SK-N-SH (cell line): ENCODE measurements around the gene RAPGEF1. TPM values are rescaled to one million over a fixed set of nuclear protein-coding genes. Genes with fewer than 3 reads are reported as not detected.

Source experiments
- CTCF ChIA-PET: fragments of 300-600, 350-600 bp; formaldehyde crosslinking; extraction: SDS; loops from one replicate; lab custom pipeline; 2021; lab: Yijun Ruan, JAX
- POLR2A ChIA-PET: fragments of 350-600 bp; sonication (Branson Sonifier 250); formaldehyde crosslinking; extraction: SDS; loops from one replicate; lab custom pipeline; 2020; ENCODE audit warnings: antibody characterized with exemption, inconsistent platforms; lab: Yijun Ruan, JAX
- DNase-seq: peaks from one replicate; pipeline ENCODE4 v3.0.0; 2012
- H2AFZ ChIP-seq: fragments of 200-600 bp; sonication (generic); 2 replicates; pipeline ENCODE4 v1.8.1; 2016; ENCODE audit warnings: antibody characterized with exemption, mild to moderate bottlenecking, low read depth
- H3F3A ChIP-seq: fragments of 200-600 bp; sonication (generic); replicated peaks from 2 replicates; pipeline ENCODE3; 2016; ENCODE audit warnings: antibody characterized with exemption, mild to moderate bottlenecking; ENCODE audit not compliant: insufficient read depth
- H3K27ac ChIP-seq, 2 experiments: fragments of 200-500 bp in 1 of 2; fragments of 200-600 bp in 1 of 2; sonication (Bioruptor generic) in 1 of 2; sonication (generic), shearing (Covaris generic) in 1 of 2; 2 replicates each; pipeline versions ENCODE4 v1.5.1 to v1.6.1; 2014 to 2016; ENCODE audit warnings: low read depth in 2 of 2, inconsistent platforms in 1 of 2, low read length in 1 of 2, mild to moderate bottlenecking in 1 of 2, mixed read lengths in 1 of 2
- H3K27me3 ChIP-seq: fragments of 200-600 bp; sonication (generic), shearing (Covaris generic); 2 replicates; pipeline ENCODE4 v1.6.1; 2016; ENCODE audit warnings: mixed run types; ENCODE audit not compliant: insufficient read depth
- H3K36me3 ChIP-seq, 2 experiments: fragments of 200-500 bp in 1 of 2; fragments of 200-600 bp in 1 of 2; sonication (Bioruptor generic) in 1 of 2; sonication (generic) in 1 of 2; replicated peaks in 1 of 2; 2 replicates each; pipeline versions ENCODE3 to v1.5.1; 2014 to 2016; ENCODE audit warnings: low read length in 1 of 2, mild to moderate bottlenecking in 1 of 2; ENCODE audit not compliant: insufficient read depth in 2 of 2, control insufficient read depth in 1 of 2
- H3K4me1 ChIP-seq, 2 experiments: fragments of 200-500 bp in 1 of 2; fragments of 200-600 bp in 1 of 2; sonication (Bioruptor generic) in 1 of 2; sonication (generic), shearing (Covaris generic) in 1 of 2; 2 replicates each; pipeline versions ENCODE4 v1.5.1 to v1.6.1; 2014 to 2016; ENCODE audit warnings: low read depth in 1 of 2, low read length in 1 of 2, mixed run types in 1 of 2; ENCODE audit not compliant: insufficient read depth in 2 of 2, control insufficient read depth in 1 of 2
- H3K4me2 ChIP-seq: fragments of 200-600 bp; sonication (generic), shearing (Covaris generic); 2 replicates; pipeline ENCODE4 v1.6.1; 2017; ENCODE audit warnings: mixed run types
- H3K4me3 ChIP-seq, 2 experiments: fragments of 200-500 bp in 1 of 2; fragments of 200-600 bp in 1 of 2; sonication (Bioruptor generic) in 1 of 2; sonication (generic), shearing (Covaris generic) in 1 of 2; 2 replicates each; pipeline versions ENCODE4 v1.5.1 to v1.8.1; 2014 to 2016; ENCODE audit warnings: low read depth in 2 of 2, inconsistent platforms in 1 of 2, low read length in 1 of 2, mild to moderate bottlenecking in 1 of 2, mixed read lengths in 1 of 2, moderate library complexity in 1 of 2
- H3K79me2 ChIP-seq: fragments of 200-600 bp; sonication (generic); 2 replicates; pipeline ENCODE4 v1.8.1; 2017; ENCODE audit warnings: mild to moderate bottlenecking; ENCODE audit not compliant: insufficient read depth
- H3K9ac ChIP-seq: fragments of 200-600 bp; sonication (generic); 2 replicates; pipeline ENCODE4 v1.6.1; 2017; ENCODE audit warnings: mixed run types
- H3K9me2 ChIP-seq: fragments of 200-600 bp; sonication (generic); 2 replicates; pipeline ENCODE4 v1.6.1; 2017; ENCODE audit warnings: mixed run types
- H3K9me3 ChIP-seq: fragments of 200-600 bp; sonication (generic); 2 replicates; pipeline ENCODE4 v1.6.1; 2017; ENCODE audit warnings: mixed run types, mild to moderate bottlenecking, moderate library complexity
- H4K20me1 ChIP-seq: fragments of 200-600 bp; sonication (generic); 2 replicates; pipeline ENCODE4 v1.6.1; 2017; ENCODE audit warnings: mild to moderate bottlenecking, mixed run types; ENCODE audit not compliant: insufficient read depth
- FOSL2 ChIP-seq: IDR thresholded peaks from 2 replicates; pipeline ENCODE4 v1.4.0; 2012; ENCODE audit warnings: low read depth, mild to moderate bottlenecking, moderate library complexity, borderline replicate concordance
- FOXJ3 ChIP-seq: sonication (generic); formaldehyde crosslinking; IDR thresholded peaks from 2 replicates; pipeline ENCODE4 v1.5.1; 2020; ENCODE audit warnings: mild to moderate bottlenecking, missing genetic modification reagents
- FOXM1 ChIP-seq: IDR thresholded peaks from 2 replicates; pipeline ENCODE4 v1.4.0; 2012; ENCODE audit warnings: low read depth, mild to moderate bottlenecking
- GABPA ChIP-seq: IDR thresholded peaks from 2 replicates; pipeline ENCODE4 v1.4.0; 2012; ENCODE audit warnings: low read depth, mild to moderate bottlenecking
- MEF2A ChIP-seq: IDR thresholded peaks from 2 replicates; pipeline ENCODE4 v1.4.0; 2012; ENCODE audit warnings: low read depth, borderline replicate concordance
- MXI1 ChIP-seq: IDR thresholded peaks from 2 replicates; pipeline ENCODE4 v1.6.1; 2012; ENCODE audit warnings: mild to moderate bottlenecking, low read depth, low read length, improper control_type of control experiment
- RCOR1 ChIP-seq: fragments of 150-350 bp; IDR thresholded peaks from 2 replicates; pipeline ENCODE4 v1.6.1; 2017; ENCODE audit warnings: antibody characterized with exemption, low read length
- REST ChIP-seq: IDR thresholded peaks from 2 replicates; pipeline ENCODE4 v1.6.1; 2012; ENCODE audit warnings: mild to moderate bottlenecking, low read depth, low read length, moderate library complexity
- RXRA ChIP-seq: IDR thresholded peaks from 2 replicates; pipeline ENCODE4 v1.4.0; 2012; ENCODE audit warnings: low read depth, mild to moderate bottlenecking, borderline replicate concordance
- SMC3 ChIP-seq: IDR thresholded peaks from 2 replicates; pipeline ENCODE4 v1.6.1; 2012; ENCODE audit warnings: low read depth, low read length, improper control_type of control experiment
- ZBTB33 ChIP-seq: IDR thresholded peaks from 2 replicates; pipeline ENCODE4 v1.4.0; 2012; ENCODE audit warnings: low read depth, borderline replicate concordance
- WGBS: methylation state at CpG from one replicate; pipeline ENCODE4 v1.1.6; 2017; ENCODE audit warnings: low lambda C conversion rate; 5-methylcytosine and 5-hydroxymethylcytosine counted together
- polyA plus RNA-seq, 3 experiments: library from polyadenylated mRNA; depleted of rRNA; stranded (reverse); fragments of >200 nt; gene quantifications; 2 replicates each; pipeline ENCODE4 v1.2.3, GENCODE V29; 2012

The RAPGEF1 gene
- polyA plus RNA-seq, 1 of the 3 experiments (the other 2 are of a cell fraction): 26.2 TPM

GRCh38 chr9:131700076-131700475 is 39.8 kb downstream of the RAPGEF1 start:
- TF ChIP-seq MXI1: no peak
- no peak for TF ChIP-seq FOXM1
- no peak for TF ChIP-seq MEF2A
- no peak for TF ChIP-seq FOXJ3 (CRISPR knock-in tag)
- no peak for TF ChIP-seq RXRA
- H3K4me2 ChIP-seq: no peak overlapping the region
- no peak overlapping the region for H2AFZ ChIP-seq
- peaks cover 41% of the 10 kb centered on the region for H3K79me2 ChIP-seq
- no peaks in the 10 kb centered on the region for H3K36me3 ChIP-seq
- peaks cover 13 to 21% of the 10 kb centered on the region in 2 experiments; a peak in 2 of 4 replicates for H3K4me1 ChIP-seq
- DNase-seq: no peak
- no peaks in the 10 kb centered on the region for H3K27me3 ChIP-seq
- H3K4me3 ChIP-seq: no peak overlapping the region
- POLR2A ChIA-PET: no interaction called here
- no peaks in the 10 kb centered on the region for H3F3A ChIP-seq
- H3K9me2 ChIP-seq: no peaks in the 10 kb centered on the region
- no peak overlapping the region for H3K9ac ChIP-seq
- H3K9me3 ChIP-seq: no peaks in the 10 kb centered on the region
- CTCF ChIA-PET: no interaction called here
- peaks cover 56% of the 10 kb centered on the region for H4K20me1 ChIP-seq
- 95% methylated on average over 7 of the region's 7 CpGs for WGBS
- H3K27ac ChIP-seq: no peak overlapping the region

- no peak overlapping the region for H3K9ac ChIP-seq
- no peaks in the 10 kb centered on the region for H3K9me2 ChIP-seq
- H3K4me2 ChIP-seq: no peak overlapping the region
- peaks cover 54% of the 10 kb centered on the region for H4K20me1 ChIP-seq
- H3K4me1 ChIP-seq: peaks cover 5 to 9% of the 10 kb centered on the region in 2 experiments; a peak in 2 of 4 replicates
- no peaks in the 10 kb centered on the region for H3K9me3 ChIP-seq
- TF ChIP-seq RCOR1: no peak
- TF ChIP-seq REST: no peak
- no peak for TF ChIP-seq GABPA
- TF ChIP-seq FOSL2: no peak
- TF ChIP-seq ZBTB33: no peak
- TF ChIP-seq SMC3: no peak
- no peak overlapping the region for H3K27ac ChIP-seq
- 93% methylated on average over 3 of the region's 4 CpGs for WGBS
- no peaks in the 10 kb centered on the region for H3F3A ChIP-seq
- POLR2A ChIA-PET: no interaction called here
- H3K36me3 ChIP-seq: no peaks in the 10 kb centered on the region
- no peaks in the 10 kb centered on the region for H3K27me3 ChIP-seq
- CTCF ChIA-PET: interaction anchor here (1.1 to 1.7 kb wide), 2 partner anchors 12 to 41 kb away, joined by 3 to 8 read pairs; partner anchors contain the start of gene RAPGEF1
- H3K4me3 ChIP-seq: no peak overlapping the region
- H3K79me2 ChIP-seq: peaks cover 29% of the 10 kb centered on the region
- DNase-seq: no peak
- H2AFZ ChIP-seq: no peak overlapping the region
Measured at GRCh38 chr9:131698618-131698985, 41.3 kb downstream of the RAPGEF1 start.
